DMS53 treated with DMSO at 0.1 percent for 48 hours (cell line): Measurements from ENCODE around the gene POU3F1.
A peak's percentile ranks its signal among the peaks of the same experiment; 100 is the strongest.
"Not testable (repeated sequence)": the region's sequence is repeated elsewhere in the genome, so short reads cannot be mapped to it uniquely, and the experiment has no call there.

Experiments
- DNase-seq: peaks from one replicate; lab custom pipeline; 2025; ENCODE audit not compliant: unreplicated experiment; lab: John Stamatoyannopoulos, UW

The POU3F1 gene

GRCh38 chr1:38050397-38051078 lies 3.9 kb upstream of the POU3F1 start:
- DNase-seq: no peak

- DNase-seq: no peak
These were observed 1.1 kb upstream of the POU3F1 start for GRCh38 chr1:38047603-38048141.

- peak; percentile 41 for DNase-seq
These were observed 450 bp upstream of the POU3F1 start for GRCh38 chr1:38046884-38047602.

GRCh38 chr1:38045401-38046332 lies 926 bp downstream of the POU3F1 start:
- no peak for DNase-seq

- no peak for DNase-seq
These were observed 2.1 kb downstream of the POU3F1 start for GRCh38 chr1:38044221-38045215.

GRCh38 chr1:38043036-38043747 lies 3.4 kb downstream of the POU3F1 start:
- no peak for DNase-seq

- no peak for DNase-seq
These were observed 4.4 kb downstream of the POU3F1 start for GRCh38 chr1:38041936-38042834.

- no peak for DNase-seq
These were observed 7.1 kb downstream of the POU3F1 start for GRCh38 chr1:38039331-38040088.

GRCh38 chr1:38038861-38039260 lies 7.7 kb downstream of the POU3F1 start:
- no peak for DNase-seq

- no peak for DNase-seq
These were observed 9.2 kb downstream of the POU3F1 start for GRCh38 chr1:38037221-38037939.

- no peak for DNase-seq
These were observed 11.7 kb downstream of the POU3F1 start for GRCh38 chr1:38034871-38035270.

- not testable (repeated sequence) for DNase-seq
These were observed 13.6 kb downstream of the POU3F1 start for GRCh38 chr1:38032992-38033391.

- DNase-seq: no peak
These were observed 15.1 kb downstream of the POU3F1 start for GRCh38 chr1:38031513-38031866.

- no peak for DNase-seq
These were observed 15.7 kb downstream of the POU3F1 start for GRCh38 chr1:38030596-38031512.

GRCh38 chr1:38029685-38030511 lies 16.7 kb downstream of the POU3F1 start:
- DNase-seq: no peak
